Heart left ventricle (tissue), 13 donors: ENCODE results near the gene TAC4.

Experiments
- CTCF ChIP-seq, 12 donors: fragments of 200-600 bp; sonication (generic) in 4 of 12; IDR thresholded peaks; one replicate each; pipeline versions ENCODE4 v1.5.0 to v1.8.0; 2018 to 2022; ENCODE audit warnings: antibody characterized with exemption in 12 of 12, mild to moderate bottlenecking in 5 of 12
- POLR2A ChIP-seq, 2 donors: fragments of 450-650 bp; IDR thresholded peaks; one replicate each; pipeline ENCODE4 v1.6.1; 2017; ENCODE audit warnings: antibody characterized with exemption in 2 of 2, mild to moderate bottlenecking in 2 of 2, moderate library complexity in 2 of 2
- donor health status: ischemic (EF 13 %, LVEDD 7.1; RV severe dilation, severe dysfunction).
- donor health status: DM: no; HTN: yes; CAD: no.
- donor health status: DM: no; HTN: no; CAD: no.
- donor health status: ischemic (EF 25% LVEDD 6.9; RV normal size, moderate dysfunction).
- donor health status: ischemic (EF 25% LVEDD 5.7; RV mildly dilated, moderate dysfunction).
- donor health status: ischemic (EF 35%, LVEDD 5.7; RV mildly dilated, moderate dysfunction).
- donor health status: nonischemic (EF 11% LVEDD 7.7; RV severe dilation, severe dysfunction).
- donor health status: DM: yes; HTN: yes; CAD: no.
- donor health status: PGD.
- donor health status: ischemic (EF 29% LVEDD 5.4; RV normal size, mild dysfunction).
- donor health status: nonischemic (EF 23%, LVEDD 6.1; RV moderate dilation, normal function).

- TF ChIP-seq POLR2A (IDR thresholded peaks at IDR 0.05) (no peak), CTCF (IDR thresholded peaks at IDR 0.05) (no peak)
These were observed 43.0 kb upstream of the TAC4 start for GRCh38 chr17:49890852-49891251.
